HEK293 (cell line): ENCODE results near the gene CLPSL2.

Source experiments
- GLI2 ChIP-seq: fragments of 450-650 bp; formaldehyde crosslinking; IDR thresholded peaks from 2 replicates; pipeline ENCODE4; 2017; ENCODE audit warnings: missing biosample characterization, missing genetic modification characterization, low read depth, borderline replicate concordance
- HOXC10 ChIP-seq: sonication (generic); formaldehyde crosslinking; IDR thresholded peaks from 2 replicates; pipeline ENCODE4 v1.8.1; 2023; ENCODE audit warnings: mild to moderate bottlenecking, missing genetic modification reagents
- KLF7 ChIP-seq: fragments of 450-650 bp; formaldehyde crosslinking; IDR thresholded peaks from 2 replicates; pipeline ENCODE4 v1.5.1; 2016; ENCODE audit warnings: missing biosample characterization, missing genetic modification characterization, borderline replicate concordance
- PRDM4 ChIP-seq: fragments of 450-650 bp; formaldehyde crosslinking; IDR thresholded peaks from 2 replicates; pipeline ENCODE4 v1.5.1; 2017; ENCODE audit warnings: missing biosample characterization, missing genetic modification characterization
- SP7 ChIP-seq: fragments of 450-650 bp; formaldehyde crosslinking; IDR thresholded peaks from 2 replicates; pipeline ENCODE4 v1.5.1; 2016; ENCODE audit warnings: missing biosample characterization, missing genetic modification characterization
- TRIM28 ChIP-seq: IDR thresholded peaks from 2 replicates; pipeline ENCODE4 v1.6.1; 2011; ENCODE audit warnings: low read length, control low read depth, borderline replicate concordance
- ZBTB48 ChIP-seq: fragments of 450-650 bp; formaldehyde crosslinking; IDR thresholded peaks from 2 replicates; pipeline ENCODE4 v1.5.1; 2016; ENCODE audit warnings: missing biosample characterization, missing genetic modification characterization
- ZNF138 ChIP-seq: fragments of 450-650 bp; formaldehyde crosslinking; IDR thresholded peaks from 2 replicates; pipeline ENCODE4 v1.5.1; 2016; ENCODE audit warnings: missing biosample characterization, missing genetic modification characterization, borderline replicate concordance
- ZNF16 ChIP-seq: fragments of 450-650 bp; formaldehyde crosslinking; IDR thresholded peaks from 2 replicates; pipeline ENCODE4 v1.5.1; 2016; ENCODE audit warnings: low read depth, missing biosample characterization, missing genetic modification characterization
- ZNF202 ChIP-seq: fragments of 450-650 bp; formaldehyde crosslinking; IDR thresholded peaks from 2 replicates; pipeline ENCODE4 v1.5.1; 2016; ENCODE audit warnings: missing biosample characterization, missing genetic modification characterization, borderline replicate concordance
- ZNF266 ChIP-seq: fragments of 450-650 bp; formaldehyde crosslinking; IDR thresholded peaks from 2 replicates; pipeline ENCODE4 v1.5.1; 2016; ENCODE audit warnings: missing biosample characterization, missing genetic modification characterization, low read depth
- ZNF335 ChIP-seq: fragments of 450-650 bp; formaldehyde crosslinking; conservative IDR thresholded peaks from 2 replicates; pipeline ENCODE4 v1.5.1; 2016; ENCODE audit warnings: missing biosample characterization, missing genetic modification characterization
- ZNF366 ChIP-seq: fragments of 450-650 bp; formaldehyde crosslinking; conservative IDR thresholded peaks from 2 replicates; pipeline ENCODE4 v1.5.1; 2016; ENCODE audit warnings: missing biosample characterization, missing genetic modification characterization
- ZNF518A ChIP-seq: fragments of 450-650 bp; formaldehyde crosslinking; conservative IDR thresholded peaks from 2 replicates; pipeline ENCODE4 v1.5.1; 2016; ENCODE audit warnings: low read depth, missing biosample characterization, missing genetic modification characterization
- ZNF521 ChIP-seq: fragments of 450-650 bp; formaldehyde crosslinking; IDR thresholded peaks from 2 replicates; pipeline ENCODE4 v1.5.1; 2017; ENCODE audit warnings: missing biosample characterization, mild to moderate bottlenecking, missing genetic modification characterization
- ZNF558 ChIP-seq: fragments of 450-650 bp; formaldehyde crosslinking; IDR thresholded peaks from 2 replicates; pipeline ENCODE4 v1.5.1; 2016; ENCODE audit warnings: missing biosample characterization, missing genetic modification characterization
- ZNF639 ChIP-seq: fragments of 450-650 bp; formaldehyde crosslinking; IDR thresholded peaks from 2 replicates; pipeline ENCODE4 v1.5.1; 2016; ENCODE audit warnings: missing biosample characterization, missing genetic modification characterization
- ZSCAN18 ChIP-seq: fragments of 450-650 bp; formaldehyde crosslinking; IDR thresholded peaks from 2 replicates; pipeline ENCODE4 v1.5.1; 2016; ENCODE audit warnings: missing biosample characterization, missing genetic modification characterization
- TF ChIP-seq, protein P1 (sequence below): fragments of 450-650 bp; formaldehyde crosslinking; IDR thresholded peaks from 2 replicates; pipeline ENCODE4 v1.5.1; 2016; ENCODE audit warnings: missing biosample characterization, missing genetic modification characterization
- TF ChIP-seq, protein P2 (sequence below): fragments of 450-650 bp; formaldehyde crosslinking; IDR thresholded peaks from 2 replicates; pipeline ENCODE4 v1.5.1; 2016; ENCODE audit warnings: missing biosample characterization, missing genetic modification characterization
- TF ChIP-seq, protein P3 (sequence below): fragments of 450-650 bp; formaldehyde crosslinking; IDR thresholded peaks from 2 replicates; pipeline ENCODE4 v1.5.1; 2016; ENCODE audit warnings: missing biosample characterization, missing genetic modification characterization

CLPSL2 gene

GRCh38 chr6:35804996-35805736, 28.8 kb downstream of the CLPSL2 start, which contains the start of gene LHFPL5 (continued):
- TF ChIP-seq ZNF202 (no peak), ZNF366 (tag by site-specific recombination) (no peak), ZNF639 (no peak), ZNF335 (tag by site-specific recombination) (peak; percentile 66), ZNF16 (no peak), KLF7 (tag by site-specific recombination) (no peak), ZNF521 (tag by site-specific recombination) (no peak), ZNF518A (no peak), GLI2 (tag by site-specific recombination) (no peak), PRDM4 (tag by site-specific recombination) (no peak), ZNF266 (tag by site-specific recombination) (no peak), ZBTB48 (tag by site-specific recombination) (0 out of 2 replicates have a peak, but pooled peaks have one; percentile 22), ZSCAN18 (tag by site-specific recombination) (no peak), SP7 (tag by site-specific recombination) (0 out of 2 replicates have a peak, but pooled peaks have one; percentile 14), TRIM28 (no peak), HOXC10 (0 out of 2 replicates have a peak, but pooled peaks have one; percentile 87), ZNF558 (no peak), ZNF138 (tag by site-specific recombination) (no peak)
- TF ChIP-seq, protein P1, sequence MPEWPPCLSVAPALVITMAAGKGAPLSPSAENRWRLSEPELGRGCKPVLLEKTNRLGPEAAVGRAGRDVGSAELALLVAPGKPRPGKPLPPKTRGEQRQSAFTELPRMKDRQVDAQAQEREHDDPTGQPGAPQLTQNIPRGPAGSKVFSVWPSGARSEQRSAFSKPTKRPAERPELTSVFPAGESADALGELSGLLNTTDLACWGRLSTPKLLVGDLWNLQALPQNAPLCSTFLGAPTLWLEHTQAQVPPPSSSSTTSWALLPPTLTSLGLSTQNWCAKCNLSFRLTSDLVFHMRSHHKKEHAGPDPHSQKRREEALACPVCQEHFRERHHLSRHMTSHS (tag by site-specific recombination) = no peak
- TF ChIP-seq, protein P2, sequence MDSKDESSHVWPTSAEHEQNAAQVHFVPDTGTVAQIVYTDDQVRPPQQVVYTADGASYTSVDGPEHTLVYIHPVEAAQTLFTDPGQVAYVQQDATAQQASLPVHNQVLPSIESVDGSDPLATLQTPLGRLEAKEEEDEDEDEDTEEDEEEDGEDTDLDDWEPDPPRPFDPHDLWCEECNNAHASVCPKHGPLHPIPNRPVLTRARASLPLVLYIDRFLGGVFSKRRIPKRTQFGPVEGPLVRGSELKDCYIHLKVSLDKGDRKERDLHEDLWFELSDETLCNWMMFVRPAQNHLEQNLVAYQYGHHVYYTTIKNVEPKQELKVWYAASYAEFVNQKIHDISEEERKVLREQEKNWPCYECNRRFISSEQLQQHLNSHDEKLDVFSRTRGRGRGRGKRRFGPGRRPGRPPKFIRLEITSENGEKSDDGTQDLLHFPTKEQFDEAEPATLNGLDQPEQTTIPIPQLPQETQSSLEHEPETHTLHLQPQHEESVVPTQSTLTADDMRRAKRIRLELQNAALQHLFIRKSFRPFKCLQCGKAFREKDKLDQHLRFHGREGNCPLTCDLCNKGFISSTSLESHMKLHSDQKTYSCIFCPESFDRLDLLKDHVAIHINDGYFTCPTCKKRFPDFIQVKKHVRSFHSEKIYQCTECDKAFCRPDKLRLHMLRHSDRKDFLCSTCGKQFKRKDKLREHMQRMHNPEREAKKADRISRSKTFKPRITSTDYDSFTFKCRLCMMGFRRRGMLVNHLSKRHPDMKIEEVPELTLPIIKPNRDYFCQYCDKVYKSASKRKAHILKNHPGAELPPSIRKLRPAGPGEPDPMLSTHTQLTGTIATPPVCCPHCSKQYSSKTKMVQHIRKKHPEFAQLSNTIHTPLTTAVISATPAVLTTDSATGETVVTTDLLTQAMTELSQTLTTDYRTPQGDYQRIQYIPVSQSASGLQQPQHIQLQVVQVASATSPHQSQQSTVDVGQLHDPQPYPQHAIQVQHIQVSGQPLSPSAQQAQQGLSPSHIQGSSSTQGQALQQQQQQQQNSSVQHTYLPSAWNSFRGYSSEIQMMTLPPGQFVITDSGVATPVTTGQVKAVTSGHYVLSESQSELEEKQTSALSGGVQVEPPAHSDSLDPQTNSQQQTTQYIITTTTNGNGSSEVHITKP = no peak
- TF ChIP-seq, protein P3, sequence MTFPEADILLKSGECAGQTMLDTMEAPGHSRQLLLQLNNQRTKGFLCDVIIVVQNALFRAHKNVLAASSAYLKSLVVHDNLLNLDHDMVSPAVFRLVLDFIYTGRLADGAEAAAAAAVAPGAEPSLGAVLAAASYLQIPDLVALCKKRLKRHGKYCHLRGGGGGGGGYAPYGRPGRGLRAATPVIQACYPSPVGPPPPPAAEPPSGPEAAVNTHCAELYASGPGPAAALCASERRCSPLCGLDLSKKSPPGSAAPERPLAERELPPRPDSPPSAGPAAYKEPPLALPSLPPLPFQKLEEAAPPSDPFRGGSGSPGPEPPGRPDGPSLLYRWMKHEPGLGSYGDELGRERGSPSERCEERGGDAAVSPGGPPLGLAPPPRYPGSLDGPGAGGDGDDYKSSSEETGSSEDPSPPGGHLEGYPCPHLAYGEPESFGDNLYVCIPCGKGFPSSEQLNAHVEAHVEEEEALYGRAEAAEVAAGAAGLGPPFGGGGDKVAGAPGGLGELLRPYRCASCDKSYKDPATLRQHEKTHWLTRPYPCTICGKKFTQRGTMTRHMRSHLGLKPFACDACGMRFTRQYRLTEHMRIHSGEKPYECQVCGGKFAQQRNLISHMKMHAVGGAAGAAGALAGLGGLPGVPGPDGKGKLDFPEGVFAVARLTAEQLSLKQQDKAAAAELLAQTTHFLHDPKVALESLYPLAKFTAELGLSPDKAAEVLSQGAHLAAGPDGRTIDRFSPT (tag by site-specific recombination) = no peak
